GM21576 (cell line): Measurements from ENCODE around the gene ESPL1.

ENCODE experiments used
- ATAC-seq: cut with Tn5 transposase; IDR thresholded peaks from one replicate; pipeline ENCODE4 v1.9.1; 2021; ENCODE audit warnings: mild to moderate bottlenecking, moderate library complexity; ENCODE audit not compliant: unreplicated experiment

ESPL1 gene

DNA sequence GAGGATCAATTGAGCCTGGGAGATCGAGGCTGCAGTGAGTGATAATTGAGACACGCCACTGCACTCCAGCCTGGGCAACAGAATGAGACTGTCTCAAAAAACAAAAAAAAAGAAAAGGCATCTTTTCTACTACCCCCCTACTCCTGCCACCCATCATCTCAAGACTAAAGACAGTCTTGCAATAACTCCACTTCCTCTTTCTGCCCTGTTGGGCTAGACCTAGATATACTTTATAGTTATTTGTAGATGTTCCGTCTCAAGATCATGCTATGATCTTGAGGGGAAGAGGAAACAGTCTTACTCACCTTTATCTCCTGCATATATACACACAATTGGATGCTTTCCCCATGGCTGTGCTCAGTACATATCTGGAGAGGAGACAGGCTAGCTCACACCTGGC, 12.1 kb upstream of the ESPL1 start:
- ATAC-seq: no peak

DNA sequence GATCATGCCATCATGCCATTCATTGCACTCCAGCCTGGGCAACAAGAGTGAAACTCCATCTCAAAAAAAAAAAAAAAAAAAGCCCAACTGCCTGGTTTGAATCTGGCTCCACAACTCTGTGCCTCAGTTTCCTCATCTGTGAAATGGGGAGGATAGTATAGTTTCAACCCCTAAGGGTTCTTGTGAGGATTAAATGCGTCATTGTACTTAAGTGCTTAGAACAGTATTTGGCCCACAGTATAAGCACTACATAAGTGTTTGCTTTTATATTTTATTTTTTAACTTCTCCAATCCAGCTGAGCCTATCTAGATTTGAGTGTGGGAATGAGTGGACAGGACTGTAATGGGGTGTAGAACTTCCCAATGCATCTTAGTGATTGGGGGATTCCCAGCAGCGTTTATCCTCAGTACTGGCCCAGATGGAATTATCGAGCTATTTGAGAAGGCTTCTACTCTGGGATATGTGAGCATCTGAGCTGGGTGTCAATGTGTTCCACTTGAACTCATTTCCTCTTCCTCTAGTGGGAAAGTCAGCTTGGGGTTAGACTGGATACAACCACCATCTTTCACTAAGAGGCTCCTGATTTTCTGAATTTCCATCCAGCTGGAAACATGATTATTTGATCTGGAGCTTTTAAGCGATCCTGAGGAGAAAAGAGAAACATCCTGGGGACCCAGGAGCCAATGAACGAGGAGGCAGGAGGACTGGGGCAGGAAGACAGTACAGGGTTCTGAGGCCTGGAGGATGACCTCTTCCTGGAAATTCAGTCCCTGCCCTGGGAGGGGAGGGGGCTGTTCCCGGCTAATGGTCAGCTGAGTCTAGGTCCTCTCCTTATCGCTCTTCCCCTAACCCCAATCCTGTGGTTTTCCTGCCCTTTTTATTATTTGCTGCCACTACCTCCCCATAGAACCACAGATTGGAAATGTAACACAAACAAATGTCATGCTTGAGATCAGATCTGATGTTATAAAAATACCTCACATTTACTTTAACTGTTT, 9.3 kb upstream of the ESPL1 start:
- ATAC-seq: no peak

DNA sequence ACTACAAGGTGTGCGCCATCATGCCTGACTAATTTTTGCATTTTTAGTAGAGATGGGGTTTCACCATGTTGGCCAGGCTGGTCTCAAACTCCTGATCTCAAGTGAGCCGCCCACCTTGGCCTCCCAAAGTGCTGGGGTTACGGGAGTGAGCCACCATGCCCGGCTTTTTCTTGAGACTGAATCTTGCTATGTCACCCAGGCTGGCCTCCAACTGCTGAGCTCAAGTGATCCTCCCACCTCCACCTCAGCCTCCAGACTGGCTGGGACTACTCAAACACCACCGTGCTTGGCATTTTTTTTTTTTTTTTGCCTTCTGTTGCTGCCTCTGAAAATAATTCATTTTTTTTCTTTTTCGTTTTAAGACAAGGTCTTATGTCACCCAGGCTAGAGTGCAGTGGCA, 8.2 kb upstream of the ESPL1 start:
- no peak for ATAC-seq

DNA sequence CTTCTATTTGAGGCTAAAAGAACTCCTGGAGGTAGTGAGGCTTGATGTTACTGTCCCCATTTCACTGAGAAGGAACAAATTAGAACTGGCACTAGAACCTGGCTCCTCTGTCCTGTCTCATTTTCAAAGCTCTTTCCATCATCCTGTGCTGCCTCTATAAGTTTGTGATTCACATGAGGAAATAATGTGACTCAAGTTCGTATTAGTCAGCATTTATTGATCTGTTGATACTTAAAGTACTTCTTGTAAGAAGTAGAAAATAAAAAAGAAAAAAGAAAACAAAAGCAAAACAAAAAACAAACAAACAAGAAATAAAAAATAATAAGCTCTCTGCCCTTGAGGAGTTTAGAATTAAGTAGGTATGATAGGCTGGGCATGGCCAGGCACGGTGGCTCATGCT, 2.3 kb upstream of the ESPL1 start:
- ATAC-seq: no peak

DNA sequence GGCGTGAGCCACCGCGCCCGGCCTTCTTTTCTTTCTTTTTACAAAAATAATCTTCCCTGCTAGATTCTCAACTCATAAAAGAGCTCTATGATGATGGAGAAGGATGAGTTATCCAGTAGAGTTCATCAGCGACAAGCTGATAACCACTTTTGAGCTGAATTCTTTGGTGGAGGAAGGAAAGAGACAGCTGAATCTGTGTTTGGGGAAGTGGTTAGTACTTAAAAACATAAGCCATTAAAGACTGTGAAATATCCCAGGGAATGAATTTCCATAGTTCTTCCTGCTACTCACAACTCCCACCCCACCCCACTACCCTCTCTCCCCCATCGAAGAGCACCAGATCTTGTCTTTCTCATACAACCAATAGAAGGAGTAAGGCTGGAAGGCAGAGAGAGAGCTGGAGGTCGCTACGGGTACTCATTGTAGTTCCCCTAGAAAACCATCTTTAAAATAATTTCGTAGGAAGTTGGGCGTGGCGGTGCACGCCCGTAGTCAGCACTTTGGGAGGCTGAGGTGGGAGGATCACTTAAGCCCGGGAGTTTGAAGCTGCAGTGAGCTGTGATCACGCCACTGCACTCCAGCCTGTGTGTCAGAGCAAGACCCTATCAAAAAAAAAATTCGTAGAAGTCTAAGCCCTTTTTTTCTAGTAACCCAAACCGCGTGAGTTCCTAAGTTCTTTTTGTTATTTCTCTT, 647 bp upstream of the ESPL1 start:
- ATAC-seq: peak; percentile 7

DNA sequence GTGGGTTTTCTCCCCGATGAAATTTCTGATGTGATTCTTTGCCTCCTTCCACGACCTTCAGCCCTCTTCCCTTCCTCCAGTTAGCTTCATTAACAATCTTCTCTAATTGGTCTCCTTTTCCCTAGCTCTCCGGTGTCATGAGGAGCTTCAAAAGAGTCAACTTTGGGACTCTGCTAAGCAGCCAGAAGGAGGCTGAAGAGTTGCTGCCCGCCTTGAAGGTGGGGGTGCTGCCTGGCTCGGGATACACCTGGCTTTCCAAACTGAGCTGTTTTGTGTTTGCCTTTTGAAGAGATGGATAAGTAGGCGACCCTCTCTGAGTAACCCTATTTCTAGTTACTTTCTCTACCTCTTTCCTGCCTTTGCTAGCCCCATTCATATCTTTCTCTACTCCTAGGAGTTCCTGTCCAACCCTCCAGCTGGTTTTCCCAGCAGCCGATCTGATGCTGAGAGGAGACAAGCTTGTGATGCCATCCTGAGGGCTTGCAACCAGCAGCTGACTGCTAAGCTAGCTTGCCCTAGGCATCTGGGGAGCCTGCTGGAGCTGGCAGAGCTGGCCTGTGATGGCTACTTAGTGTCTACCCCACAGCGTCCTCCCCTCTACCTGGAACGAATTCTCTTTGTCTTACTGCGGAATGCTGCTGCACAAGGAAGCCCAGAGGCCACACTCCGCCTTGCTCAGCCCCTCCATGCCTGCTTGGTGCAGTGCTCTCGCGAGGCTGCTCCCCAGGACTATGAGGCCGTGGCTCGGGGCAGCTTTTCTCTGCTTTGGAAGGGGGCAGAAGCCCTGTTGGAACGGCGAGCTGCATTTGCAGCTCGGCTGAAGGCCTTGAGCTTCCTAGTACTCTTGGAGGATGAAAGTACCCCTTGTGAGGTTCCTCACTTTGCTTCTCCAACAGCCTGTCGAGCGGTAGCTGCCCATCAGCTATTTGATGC, 797 bp downstream of the ESPL1 start:
- ATAC-seq: no peak

DNA sequence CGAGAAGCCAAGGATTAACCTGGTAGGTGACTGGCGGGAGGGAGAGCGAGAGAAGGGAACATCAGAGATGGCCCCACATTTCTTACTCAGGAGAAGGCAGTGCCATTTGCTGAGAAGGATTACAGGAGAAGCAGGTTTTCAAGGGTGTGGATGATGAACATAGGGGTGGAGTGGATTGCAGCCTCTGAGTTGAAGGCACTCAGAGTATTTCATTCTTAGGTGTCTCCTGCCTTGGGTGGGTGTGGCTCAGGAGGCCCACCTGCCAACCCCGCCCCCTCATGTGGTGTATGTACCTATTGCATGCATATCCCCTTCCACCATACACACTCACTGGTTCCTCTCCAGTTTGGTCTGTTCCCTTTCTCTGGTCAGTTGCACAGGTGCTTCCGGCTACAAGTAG, 6.3 kb downstream of the ESPL1 start:
- ATAC-seq: no peak

DNA sequence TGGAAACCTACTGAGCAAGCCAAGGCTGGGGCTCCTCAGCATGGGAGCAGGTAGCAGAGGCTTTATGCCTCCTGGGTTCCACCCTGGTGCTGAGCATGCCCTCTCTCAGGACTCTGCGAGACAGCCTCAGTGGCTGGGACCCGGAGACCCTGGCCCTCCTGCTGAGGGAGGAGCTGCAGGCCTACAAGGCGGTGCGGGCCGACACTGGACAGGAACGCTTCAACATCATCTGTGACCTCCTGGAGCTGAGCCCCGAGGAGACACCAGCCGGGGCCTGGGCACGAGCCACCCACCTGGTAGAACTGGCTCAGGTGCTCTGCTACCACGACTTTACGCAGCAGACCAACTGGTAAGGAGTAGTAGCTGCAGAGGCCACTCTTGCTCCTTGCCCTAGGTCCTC, 8.4 kb downstream of the ESPL1 start:
- ATAC-seq: no peak

DNA sequence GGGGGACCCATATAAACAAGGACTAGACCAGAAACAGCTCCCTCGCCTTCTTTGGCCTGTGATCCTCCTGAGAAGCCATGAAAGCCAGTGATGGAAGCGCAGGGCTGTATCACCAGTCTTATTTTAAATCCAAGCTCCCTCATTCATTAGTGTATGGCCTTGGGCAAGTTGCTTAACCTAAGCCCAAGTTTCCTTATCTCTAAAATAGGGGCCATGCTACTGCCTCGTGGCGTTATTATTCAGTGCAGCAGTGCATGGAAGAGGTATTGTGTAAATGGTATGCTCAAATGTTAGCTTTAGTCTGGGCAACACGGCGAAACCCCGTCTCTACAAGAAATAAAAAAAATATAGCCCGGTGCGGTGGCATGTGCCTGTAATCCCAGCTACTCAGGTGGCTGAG, 9.9 kb downstream of the ESPL1 start:
- ATAC-seq: no peak

DNA sequence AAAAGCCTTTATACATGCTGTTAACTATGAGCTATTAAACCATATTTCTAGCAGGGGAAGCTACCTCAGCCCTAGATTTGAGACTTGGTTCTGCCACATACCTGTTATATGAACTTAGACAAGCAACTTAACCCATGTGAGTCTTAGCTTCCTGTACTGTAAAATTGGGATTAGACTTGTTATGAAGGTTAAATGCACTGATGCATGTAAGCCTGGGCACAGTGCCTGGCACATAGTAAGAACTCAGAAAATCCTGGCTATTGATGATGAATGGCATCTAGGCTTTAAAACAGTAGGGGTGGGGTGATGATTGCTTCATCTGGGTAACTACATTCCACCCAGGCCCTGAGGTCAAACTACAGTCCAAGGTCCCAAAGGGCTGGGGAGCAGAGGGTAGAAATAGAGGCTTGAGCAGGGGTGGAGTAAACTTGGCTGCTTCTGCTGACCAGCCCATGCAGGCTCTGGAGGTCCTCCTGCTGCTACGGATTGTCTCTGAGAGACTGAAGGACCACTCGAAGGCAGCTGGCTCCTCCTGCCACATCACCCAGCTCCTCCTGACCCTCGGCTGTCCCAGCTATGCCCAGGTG, 11.3 kb downstream of the ESPL1 start:
- ATAC-seq: no peak

DNA sequence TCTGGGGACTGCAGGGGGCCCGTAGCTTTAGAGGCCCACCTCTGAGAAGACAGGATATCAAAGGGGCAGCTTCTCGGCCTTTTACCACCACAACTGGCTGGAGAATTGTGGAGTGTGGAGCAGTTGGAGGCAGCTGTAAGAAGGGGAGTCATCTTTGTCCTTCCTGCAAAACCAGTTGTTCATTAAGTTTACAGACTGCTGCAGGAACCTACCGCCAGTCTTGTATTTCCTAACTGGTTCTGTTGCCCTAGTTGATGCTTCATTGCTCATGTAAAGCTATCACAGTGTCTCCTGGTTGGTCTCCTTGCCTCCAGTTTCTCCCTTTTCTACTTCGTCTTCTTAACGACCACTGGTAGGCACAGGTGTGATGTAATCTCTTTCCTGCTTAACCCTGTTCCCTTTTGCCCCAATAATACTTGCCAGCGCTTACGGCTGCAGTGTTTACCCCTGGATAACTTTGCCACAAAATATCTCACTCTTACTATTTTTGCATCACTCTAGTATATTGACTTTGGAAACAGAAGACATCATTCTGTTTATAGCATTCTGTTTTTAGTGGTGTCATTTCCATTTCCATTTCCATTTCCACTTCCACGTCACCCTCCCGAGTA, 11.9 kb downstream of the ESPL1 start:
- no peak for ATAC-seq

DNA sequence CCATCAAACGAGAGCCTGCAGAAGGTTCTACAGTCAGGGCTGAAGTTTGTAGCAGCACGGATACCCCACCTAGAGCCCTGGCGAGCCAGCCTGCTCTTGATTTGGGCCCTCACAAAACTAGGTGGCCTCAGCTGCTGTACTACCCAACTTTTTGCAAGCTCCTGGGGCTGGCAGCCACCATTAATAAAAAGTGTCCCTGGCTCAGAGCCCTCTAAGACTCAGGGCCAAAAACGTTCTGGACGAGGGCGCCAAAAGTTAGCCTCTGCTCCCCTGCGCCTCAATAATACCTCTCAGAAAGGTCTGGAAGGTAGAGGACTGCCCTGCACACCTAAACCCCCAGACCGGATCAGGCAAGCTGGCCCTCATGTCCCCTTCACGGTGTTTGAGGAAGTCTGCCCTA, 18.3 kb downstream of the ESPL1 start:
- ATAC-seq: no peak

DNA sequence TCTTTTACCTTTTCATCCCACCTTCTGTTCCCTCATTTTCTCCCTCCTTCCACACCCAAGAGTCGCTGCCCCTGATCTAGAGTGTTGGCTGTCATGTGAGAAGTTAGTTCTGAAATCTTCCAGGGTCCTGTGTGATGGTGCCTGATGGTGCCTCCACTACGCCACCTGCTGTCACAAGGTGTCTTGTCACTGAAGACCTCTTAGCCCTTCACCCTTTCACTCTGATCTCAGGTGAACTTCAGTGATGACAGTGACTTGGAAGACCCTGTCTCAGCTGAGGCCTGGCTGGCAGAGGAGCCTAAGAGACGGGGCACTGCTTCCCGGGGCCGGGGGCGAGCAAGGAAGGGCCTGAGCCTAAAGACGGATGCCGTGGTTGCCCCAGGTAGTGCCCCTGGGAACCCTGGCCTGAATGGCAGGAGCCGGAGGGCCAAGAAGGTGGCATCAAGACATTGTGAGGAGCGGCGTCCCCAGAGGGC, 19.7 kb downstream of the ESPL1 start:
- no peak for ATAC-seq

DNA sequence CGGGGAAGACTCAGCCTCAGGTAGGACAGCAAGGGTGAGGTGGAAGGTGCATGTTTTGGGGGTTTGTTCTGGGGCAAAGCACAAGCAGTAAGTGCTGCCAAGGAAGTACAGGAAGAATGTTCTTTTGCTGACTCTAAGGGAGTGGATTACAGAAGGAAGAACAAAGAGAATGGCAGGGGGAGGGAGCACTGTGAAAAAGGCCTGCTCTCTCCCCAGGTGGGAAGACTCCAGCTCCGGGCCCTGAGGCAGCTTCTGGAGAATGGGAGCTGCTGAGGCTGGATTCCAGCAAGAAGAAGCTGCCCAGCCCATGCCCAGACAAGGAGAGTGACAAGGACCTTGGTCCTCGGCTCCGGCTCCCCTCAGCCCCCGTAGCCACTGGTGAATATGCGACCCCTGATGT, 20.2 kb downstream of the ESPL1 start:
- ATAC-seq: no peak

DNA sequence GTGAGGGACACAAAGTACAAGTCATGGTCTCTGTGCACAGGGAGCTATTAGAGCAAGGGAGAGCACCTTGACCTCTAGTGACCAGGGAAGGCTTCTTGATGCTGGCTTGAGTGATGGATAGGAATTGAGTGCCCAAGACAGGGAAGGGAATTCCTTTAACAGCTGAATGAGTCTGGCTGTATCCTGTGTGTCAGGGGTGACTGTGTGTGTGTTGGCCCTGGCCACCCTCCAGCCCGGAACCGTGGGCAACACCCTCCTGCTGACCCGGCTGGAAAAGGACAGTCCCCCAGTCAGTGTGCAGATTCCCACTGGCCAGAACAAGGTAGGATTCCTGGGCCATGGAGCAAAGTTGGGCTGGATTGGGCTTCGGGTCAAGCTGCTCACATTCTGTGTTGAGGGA, 21.8 kb downstream of the ESPL1 start:
- ATAC-seq: no peak

DNA sequence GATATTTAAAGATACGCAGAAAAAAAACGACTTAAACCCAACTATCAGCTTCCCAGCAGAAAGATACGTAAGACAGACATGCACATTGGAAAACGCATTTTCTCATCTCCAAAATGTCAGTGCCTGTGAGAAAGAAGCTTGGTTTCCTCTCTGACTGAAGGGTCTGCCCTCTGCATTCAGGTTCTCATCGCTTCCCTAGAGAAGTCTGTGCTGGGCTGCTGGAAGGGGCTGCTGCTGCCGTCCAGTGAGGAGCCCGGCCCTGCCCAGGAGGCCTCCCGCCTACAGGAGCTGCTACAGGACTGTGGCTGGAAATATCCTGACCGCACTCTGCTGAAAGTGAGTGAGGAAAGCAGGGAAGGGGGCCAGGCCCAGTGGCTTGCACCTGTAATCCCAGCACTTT, 22.6 kb downstream of the ESPL1 start:
- no peak for ATAC-seq

DNA sequence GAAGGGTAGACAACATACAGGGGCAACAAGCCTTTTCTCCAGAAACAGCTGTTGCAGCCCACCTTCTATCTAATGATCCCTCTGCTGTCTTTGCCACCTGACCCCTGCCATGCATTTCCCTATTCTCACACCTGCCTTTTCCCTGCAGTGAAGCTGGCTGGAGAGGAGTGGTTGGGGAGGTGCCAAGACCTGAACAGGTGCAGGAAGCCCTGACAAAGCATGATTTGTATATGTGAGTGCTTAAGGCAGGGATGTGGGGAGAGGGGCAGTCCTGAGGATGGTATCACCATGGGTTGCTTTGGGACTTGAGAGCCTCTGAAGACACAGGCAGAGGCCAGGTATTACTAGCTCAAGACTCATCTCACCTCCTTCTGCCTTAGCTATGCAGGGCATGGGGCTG, 24.3 kb downstream of the ESPL1 start:
- no peak for ATAC-seq

DNA sequence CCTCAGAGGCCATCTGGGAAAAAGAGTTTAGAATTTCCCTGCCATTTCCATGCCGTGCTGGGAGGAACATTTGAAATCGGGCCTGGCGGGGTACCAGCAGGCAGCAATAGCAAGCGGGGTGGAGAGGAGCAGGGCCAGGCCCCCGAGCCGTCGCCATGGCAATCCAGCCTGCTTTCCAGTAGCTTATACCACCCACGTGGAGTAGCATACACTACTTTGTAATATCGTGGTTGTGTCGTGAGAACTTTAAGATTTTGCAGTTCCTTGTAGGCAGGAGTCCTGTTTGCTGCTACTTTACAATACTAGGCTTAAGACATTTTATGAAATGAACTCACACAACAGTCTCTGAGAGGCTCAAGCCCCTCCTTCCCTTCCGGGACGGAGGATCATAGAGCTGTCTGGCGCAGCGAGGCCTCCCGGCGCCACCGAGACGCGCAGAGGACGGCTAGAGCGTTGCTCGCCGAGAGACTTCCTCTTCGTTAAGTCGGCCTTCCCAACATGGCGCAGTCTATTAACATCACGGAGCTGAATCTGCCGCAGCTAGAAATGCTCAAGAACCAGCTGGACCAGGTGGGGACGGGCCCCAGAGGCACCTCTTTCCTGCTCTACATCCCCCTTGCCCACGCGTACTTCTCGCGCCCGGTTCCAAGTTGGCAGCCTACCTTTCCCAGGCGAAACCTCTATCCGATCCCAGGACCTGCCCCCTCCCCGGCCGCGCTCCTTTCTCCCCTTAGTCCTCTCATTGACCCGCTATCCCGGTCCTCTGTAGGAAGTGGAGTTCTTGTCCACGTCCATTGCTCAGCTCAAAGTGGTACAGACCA, 27.2 kb downstream of the ESPL1 start, which contains the start of gene PFDN5:
Gene PFDN5 (plus strand): TSS at position 473 of the 821 bp plus-strand sequence. CDS start 26 bp downstream, at position 499.
- ATAC-seq: peak; percentile 86

DNA sequence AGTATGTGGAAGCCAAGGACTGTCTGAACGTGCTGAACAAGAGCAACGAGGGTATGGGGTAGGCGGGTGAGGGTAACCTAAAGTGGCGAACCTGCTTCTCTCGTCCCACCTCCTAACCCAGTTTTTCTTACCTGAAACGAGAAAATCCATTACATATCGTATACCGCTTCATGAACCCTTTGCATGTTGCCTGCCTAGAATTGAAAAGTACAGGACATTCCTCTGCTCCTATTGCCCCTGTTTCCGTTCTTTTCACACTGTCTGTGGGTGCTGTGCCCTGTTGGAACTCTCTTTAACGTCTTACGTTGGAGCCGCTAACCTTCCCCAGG, 27.8 kb downstream of the ESPL1 start:
- no peak for ATAC-seq
